CD4-positive, alpha-beta T cell (primary cell): Measurements from ENCODE around the gene CYSRT1. TPM values are rescaled to one million over a fixed set of nuclear protein-coding genes. Genes with fewer than 3 reads are reported as not detected.
A peak's percentile ranks its signal among the peaks of the same experiment; 100 is the strongest.

Experiments
- ATAC-seq: fragments of 200-7000 bp; cut with Tn5 transposase; one replicate; pipeline ENCODE4 v1.10.0; 2022; ENCODE audit warnings: mild to moderate bottlenecking; ENCODE audit not compliant: poor library complexity
- CTCF ChIA-PET: fragments of 350-600 bp; sonication (Branson Sonifier 250); formaldehyde crosslinking; loops from one replicate; lab custom pipeline; 2021; ENCODE audit warnings: antibody characterized with exemption, inconsistent platforms; lab: Charles Lee
- POLR2A ChIA-PET: fragments of 350-600 bp; sonication (Branson Sonifier 250); formaldehyde crosslinking; loops from one replicate; lab custom pipeline; 2021; ENCODE audit warnings: antibody characterized with exemption, inconsistent platforms; lab: Charles Lee
- DNase-seq, 14 experiments: peaks; one replicate each; pipeline ENCODE4 v3.0.0-alpha.2; 2013 to 2020; ENCODE audit warnings: mixed read lengths in 2 of 14
- H3K27ac ChIP-seq, 2 donors: one replicate each; pipeline versions ENCODE4 v1.5.1 to v1.7.0; 2013; ENCODE audit warnings: low read length in 2 of 2, low read depth in 1 of 2, mild to moderate bottlenecking in 1 of 2
- H3K27me3 ChIP-seq, 2 experiments: 1 replicate in 1 of 2; 2 replicates in 1 of 2; pipeline versions ENCODE4 v1.6.1 to v1.7.0; 2013; ENCODE audit warnings: low read length in 2 of 2, control low read depth in 1 of 2, mild to moderate bottlenecking in 1 of 2, moderate library complexity in 1 of 2; ENCODE audit not compliant: insufficient read depth in 2 of 2, control insufficient read depth in 1 of 2
- H3K36me3 ChIP-seq: one replicate; pipeline ENCODE4 v1.6.1; 2013; ENCODE audit warnings: low read length, control low read depth; ENCODE audit not compliant: insufficient read depth
- H3K4me1 ChIP-seq: one replicate; pipeline ENCODE4 v1.6.1; 2013; ENCODE audit warnings: low read length, control low read depth; ENCODE audit not compliant: insufficient read depth
- H3K4me3 ChIP-seq: one replicate; pipeline ENCODE4 v1.5.1; 2013; ENCODE audit warnings: mild to moderate bottlenecking, low read length, moderate library complexity
- H3K9me3 ChIP-seq, 2 experiments: 1 replicate in 1 of 2; 2 replicates in 1 of 2; pipeline versions ENCODE4 v1.6.1 to v1.7.0; 2013; ENCODE audit warnings: low read length in 2 of 2, mild to moderate bottlenecking in 2 of 2, control low read depth in 1 of 2, moderate library complexity in 1 of 2; ENCODE audit not compliant: control insufficient read depth in 1 of 2, insufficient read depth in 1 of 2
- H3K27ac Mint-ChIP-seq: one replicate; pipeline ENCODE4 v1.8.0; 2020; ENCODE audit warnings: mixed read lengths
- H3K27me3 Mint-ChIP-seq: one replicate; pipeline ENCODE4 v1.8.0; 2021; ENCODE audit warnings: mixed read lengths
- H3K36me3 Mint-ChIP-seq: one replicate; pipeline ENCODE4 v1.8.0; 2021; ENCODE audit warnings: low read depth, mixed read lengths
- H3K4me1 Mint-ChIP-seq: one replicate; pipeline ENCODE4 v1.8.0; 2021; ENCODE audit warnings: low read depth, mixed read lengths
- H3K4me3 Mint-ChIP-seq: one replicate; pipeline ENCODE4 v1.8.0; 2020; ENCODE audit warnings: mild to moderate bottlenecking, mixed read lengths
- H3K9me3 Mint-ChIP-seq: one replicate; pipeline ENCODE4 v1.8.0; 2020; ENCODE audit warnings: mixed read lengths
- intact Hi-C, 2 experiments: fragments of 100-400 bp; cut with DNase I in 1 of 2; cut with micrococcal nuclease in 1 of 2; formaldehyde crosslinking; loops; one replicate each; pipeline versions ENCODE4 v1.15.1 to v1.9.0; 2023 to 2025; cut with DNase I, micrococcal nuclease
- total RNA-seq, 174 experiments: library from RNA in 2 of 174; stranded (reverse) in 2 of 174; gene quantifications; one replicate each; pipeline ENCODE4 v1.2.3 and lab custom pipeline; 2021 to 2026
- TF ChIP-seq, protein P1 (sequence below): fragments of 200-600 bp; IDR thresholded peaks from one replicate; pipeline ENCODE4 v1.8.0; 2022; ENCODE audit warnings: antibody characterized with exemption, mild to moderate bottlenecking

CYSRT1 gene
- total RNA-seq, 2 experiments from 2014 or later: 0.33 to 0.42 TPM

DNA sequence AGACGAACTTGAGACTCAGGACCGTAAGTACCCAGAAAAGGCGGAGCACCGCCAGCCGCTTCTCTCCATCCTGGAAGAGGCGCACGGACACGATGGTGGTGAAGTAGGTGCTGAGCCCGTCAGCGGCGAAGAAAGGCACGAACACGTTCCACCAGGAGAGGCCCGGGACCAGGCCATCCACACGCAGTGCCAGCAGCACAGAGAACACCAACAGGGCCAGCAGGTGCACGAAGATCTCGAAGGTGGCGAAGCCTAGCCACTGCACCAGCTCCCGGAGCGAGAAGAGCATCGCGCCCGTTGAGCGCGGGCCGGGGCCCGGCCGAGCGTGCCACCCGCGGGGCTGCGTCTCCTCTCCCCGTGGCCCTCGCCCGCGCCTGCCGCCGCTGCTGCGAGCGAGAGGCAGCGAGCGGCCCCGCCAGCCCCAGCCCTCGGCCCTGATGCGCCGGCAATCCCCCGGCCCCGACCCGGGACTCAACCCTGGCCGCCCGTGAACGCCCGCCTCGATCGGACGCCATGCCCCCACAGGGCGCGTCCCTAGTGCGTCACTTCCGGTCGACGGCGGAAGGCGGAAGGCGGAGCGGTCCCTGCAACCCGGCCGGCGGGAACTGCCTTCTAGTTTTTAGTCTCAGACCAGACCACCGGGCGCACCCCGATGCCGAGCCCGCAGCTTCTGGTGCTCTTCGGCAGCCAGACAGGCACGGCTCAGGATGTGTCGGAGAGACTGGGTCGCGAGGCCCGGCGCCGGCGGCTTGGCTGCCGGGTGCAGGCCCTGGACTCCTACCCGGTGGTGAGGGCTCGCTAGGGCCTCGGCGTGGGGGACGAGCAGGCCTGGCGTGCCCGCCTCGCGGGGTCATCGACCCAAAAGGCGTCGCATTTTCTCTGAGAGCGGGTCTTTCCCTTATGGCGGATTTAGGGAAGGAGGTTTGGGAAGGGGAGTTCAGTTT is 19.6 kb upstream of the CYSRT1 start, which contains the start of the genes NDOR1 and TMEM203:
Gene NDOR1, plus strand, starts transcription at position 575 of the 944 bp plus-strand sequence. Its CDS starts 78 bp downstream, at position 653.
Gene TMEM203, minus strand, starts transcription at position 523 of the 944 bp plus-strand sequence. Its CDS starts 234 bp downstream, at position 289.
- intact Hi-C loops: loop anchor here (1.0 kb wide), 2 partner anchors 17 to 18 kb away; partner anchors contain the start of genes ANAPC2 (in 1 of the 2) and SSNA1 (in 1 of the 2)
- Histone ChIP-seq H3K27ac (peak within 1 kb of the TSS; percentile 79 to 88), H3K4me1 (peaks cover 48% of the 10 kb centered on the region), H3K4me3 (peak within 1 kb of the TSS; percentile 90), H3K36me3 (peaks cover 5% of the 10 kb centered on the region), H3K27me3 (no peaks in the 10 kb centered on the region), H3K9me3 (no peaks in the 10 kb centered on the region)
- Mint-ChIP-seq H3K4me1 (peaks cover 44% of the 10 kb centered on the region), H3K27ac (peak within 1 kb of the TSS; percentile 93), H3K27me3 (no peaks in the 10 kb centered on the region), H3K36me3 (peaks cover 13% of the 10 kb centered on the region), H3K4me3 (peak within 1 kb of the TSS; percentile 95), H3K9me3 (no peaks in the 10 kb centered on the region)
- ATAC-seq: peak; percentile 48
- TF ChIP-seq, protein P1, sequence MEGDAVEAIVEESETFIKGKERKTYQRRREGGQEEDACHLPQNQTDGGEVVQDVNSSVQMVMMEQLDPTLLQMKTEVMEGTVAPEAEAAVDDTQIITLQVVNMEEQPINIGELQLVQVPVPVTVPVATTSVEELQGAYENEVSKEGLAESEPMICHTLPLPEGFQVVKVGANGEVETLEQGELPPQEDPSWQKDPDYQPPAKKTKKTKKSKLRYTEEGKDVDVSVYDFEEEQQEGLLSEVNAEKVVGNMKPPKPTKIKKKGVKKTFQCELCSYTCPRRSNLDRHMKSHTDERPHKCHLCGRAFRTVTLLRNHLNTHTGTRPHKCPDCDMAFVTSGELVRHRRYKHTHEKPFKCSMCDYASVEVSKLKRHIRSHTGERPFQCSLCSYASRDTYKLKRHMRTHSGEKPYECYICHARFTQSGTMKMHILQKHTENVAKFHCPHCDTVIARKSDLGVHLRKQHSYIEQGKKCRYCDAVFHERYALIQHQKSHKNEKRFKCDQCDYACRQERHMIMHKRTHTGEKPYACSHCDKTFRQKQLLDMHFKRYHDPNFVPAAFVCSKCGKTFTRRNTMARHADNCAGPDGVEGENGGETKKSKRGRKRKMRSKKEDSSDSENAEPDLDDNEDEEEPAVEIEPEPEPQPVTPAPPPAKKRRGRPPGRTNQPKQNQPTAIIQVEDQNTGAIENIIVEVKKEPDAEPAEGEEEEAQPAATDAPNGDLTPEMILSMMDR: no peak
- DNase-seq: peak; percentile 86 to 96 (median 92)
- ChIA-PET CTCF (interaction anchor here (0.6 kb wide), 1 partner anchor 31 kb away, joined by 3 read pairs; no protein-coding TSS in a partner anchor), POLR2A (interaction anchor here (0.8 to 4.0 kb wide), 8 partner anchors 10 to 119 kb away, joined by 3 to 22 read pairs (median 6); partner anchors contain the start of genes MAN1B1, RNF208, SSNA1 and TUBB4B)

- intact Hi-C loops: no loop called here
- POLR2A ChIA-PET: interaction anchor here (1.6 to 4.0 kb wide), 3 partner anchors 16 to 34 kb away, joined by 5 to 22 read pairs (median 8); partner anchors contain the start of genes ANAPC2, RNF208, SSNA1 and TUBB4B
- H3K4me3 ChIP-seq: no peak overlapping the region
These were observed 18.4 kb upstream of the CYSRT1 start for GRCh38 chr9:137206602-137207001.

DNA sequence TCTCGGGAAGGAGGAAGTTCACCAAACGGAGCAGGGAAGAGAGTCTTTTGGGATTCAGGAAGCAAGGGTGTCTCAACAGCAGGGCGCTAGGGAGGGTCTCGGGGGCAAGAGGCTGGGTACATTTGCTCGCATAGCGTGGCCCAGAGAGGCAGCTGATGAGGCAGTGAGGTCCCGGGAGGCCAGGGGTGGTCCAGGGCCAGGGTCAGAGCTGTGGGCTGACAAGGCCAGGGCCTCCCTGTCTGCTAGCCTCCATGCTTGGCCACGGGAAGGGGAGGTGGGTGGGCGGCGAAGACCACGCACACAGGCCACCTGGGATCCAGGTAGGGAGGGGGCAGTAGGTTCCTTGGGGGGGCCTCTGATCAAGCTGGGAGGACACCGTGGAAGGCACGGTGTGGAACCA is 13.4 kb upstream of the CYSRT1 start:
- ChIA-PET POLR2A (no interaction called here), CTCF (no interaction called here)
- Mint-ChIP-seq H3K4me3 (no peak overlapping the region), H3K9me3 (no peaks in the 10 kb centered on the region), H3K27me3 (no peaks in the 10 kb centered on the region), H3K4me1 (peaks cover 11% of the 10 kb centered on the region), H3K27ac (no peak overlapping the region), H3K36me3 (peaks cover 8% of the 10 kb centered on the region)
- Histone ChIP-seq H3K27ac (no peak overlapping the region), H3K9me3 (no peaks in the 10 kb centered on the region), H3K4me3 (no peak overlapping the region), H3K27me3 (no peaks in the 10 kb centered on the region), H3K4me1 (peaks cover 7% of the 10 kb centered on the region), H3K36me3 (peaks cover 10% of the 10 kb centered on the region)
- ATAC-seq: no peak
- intact Hi-C loops: no loop called here
- DNase-seq: no peak
- TF ChIP-seq, protein P1: no peak

More at GRCh38 chr9:137206602-137207001, 18.4 kb upstream of the CYSRT1 start:
- H3K4me3 Mint-ChIP-seq: peak overlapping the region; percentile 95
- no peaks in the 10 kb centered on the region for H3K9me3 Mint-ChIP-seq
- Histone ChIP-seq H3K27ac (peak overlapping the region in 1 of 2 donors; percentile 79), H3K4me1 (peaks cover 41% of the 10 kb centered on the region), H3K9me3 (no peaks in the 10 kb centered on the region), H3K36me3 (peaks cover 5% of the 10 kb centered on the region), H3K27me3 (no peaks in the 10 kb centered on the region)
- CTCF ChIA-PET: interaction anchor here (1.9 kb wide), 1 partner anchor 30 kb away, joined by 7 read pairs; no protein-coding TSS in a partner anchor
- no peak for ATAC-seq
- H3K27me3 Mint-ChIP-seq: no peaks in the 10 kb centered on the region
- peaks cover 13% of the 10 kb centered on the region for H3K36me3 Mint-ChIP-seq
- H3K4me1 Mint-ChIP-seq: peaks cover 39% of the 10 kb centered on the region
- peak overlapping the region; percentile 93 for H3K27ac Mint-ChIP-seq
- no peak for DNase-seq
- TF ChIP-seq, protein P1: no peak
